ENCODE measurements around the gene SHISAL1. TPM values are rescaled to one million over a fixed set of nuclear protein-coding genes. Genes with fewer than 3 reads are reported as not detected.
A peak's percentile ranks its signal among the peaks of the same experiment; 100 is the strongest.

The SHISAL1 gene
- total RNA-seq, 1 donor from 2014 or later = 0.58 TPM

- DNase-seq (ENCODE audit: low spot score in 2 of 2, unreplicated experiment in 2 of 2) = no peak
- Mint-ChIP-seq H3K27me3 (ENCODE audit: low read depth) (peaks cover 29% of the 10 kb centered on the region), H3K36me3 (no peaks in the 10 kb centered on the region), H3K4me3 (peak overlapping the region; percentile 14), H3K9me3 (no peaks in the 10 kb centered on the region), H3K4me1 (peaks cover 8% of the 10 kb centered on the region), H3K27ac (no peak overlapping the region)
- TF ChIP-seq, protein P1, sequence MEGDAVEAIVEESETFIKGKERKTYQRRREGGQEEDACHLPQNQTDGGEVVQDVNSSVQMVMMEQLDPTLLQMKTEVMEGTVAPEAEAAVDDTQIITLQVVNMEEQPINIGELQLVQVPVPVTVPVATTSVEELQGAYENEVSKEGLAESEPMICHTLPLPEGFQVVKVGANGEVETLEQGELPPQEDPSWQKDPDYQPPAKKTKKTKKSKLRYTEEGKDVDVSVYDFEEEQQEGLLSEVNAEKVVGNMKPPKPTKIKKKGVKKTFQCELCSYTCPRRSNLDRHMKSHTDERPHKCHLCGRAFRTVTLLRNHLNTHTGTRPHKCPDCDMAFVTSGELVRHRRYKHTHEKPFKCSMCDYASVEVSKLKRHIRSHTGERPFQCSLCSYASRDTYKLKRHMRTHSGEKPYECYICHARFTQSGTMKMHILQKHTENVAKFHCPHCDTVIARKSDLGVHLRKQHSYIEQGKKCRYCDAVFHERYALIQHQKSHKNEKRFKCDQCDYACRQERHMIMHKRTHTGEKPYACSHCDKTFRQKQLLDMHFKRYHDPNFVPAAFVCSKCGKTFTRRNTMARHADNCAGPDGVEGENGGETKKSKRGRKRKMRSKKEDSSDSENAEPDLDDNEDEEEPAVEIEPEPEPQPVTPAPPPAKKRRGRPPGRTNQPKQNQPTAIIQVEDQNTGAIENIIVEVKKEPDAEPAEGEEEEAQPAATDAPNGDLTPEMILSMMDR (IDR thresholded peaks at IDR 0.05; ENCODE audit: unreplicated experiment) = no peak
These were observed 20.2 kb upstream of the SHISAL1 start for GRCh38 chr22:44332946-44333345.

DNA sequence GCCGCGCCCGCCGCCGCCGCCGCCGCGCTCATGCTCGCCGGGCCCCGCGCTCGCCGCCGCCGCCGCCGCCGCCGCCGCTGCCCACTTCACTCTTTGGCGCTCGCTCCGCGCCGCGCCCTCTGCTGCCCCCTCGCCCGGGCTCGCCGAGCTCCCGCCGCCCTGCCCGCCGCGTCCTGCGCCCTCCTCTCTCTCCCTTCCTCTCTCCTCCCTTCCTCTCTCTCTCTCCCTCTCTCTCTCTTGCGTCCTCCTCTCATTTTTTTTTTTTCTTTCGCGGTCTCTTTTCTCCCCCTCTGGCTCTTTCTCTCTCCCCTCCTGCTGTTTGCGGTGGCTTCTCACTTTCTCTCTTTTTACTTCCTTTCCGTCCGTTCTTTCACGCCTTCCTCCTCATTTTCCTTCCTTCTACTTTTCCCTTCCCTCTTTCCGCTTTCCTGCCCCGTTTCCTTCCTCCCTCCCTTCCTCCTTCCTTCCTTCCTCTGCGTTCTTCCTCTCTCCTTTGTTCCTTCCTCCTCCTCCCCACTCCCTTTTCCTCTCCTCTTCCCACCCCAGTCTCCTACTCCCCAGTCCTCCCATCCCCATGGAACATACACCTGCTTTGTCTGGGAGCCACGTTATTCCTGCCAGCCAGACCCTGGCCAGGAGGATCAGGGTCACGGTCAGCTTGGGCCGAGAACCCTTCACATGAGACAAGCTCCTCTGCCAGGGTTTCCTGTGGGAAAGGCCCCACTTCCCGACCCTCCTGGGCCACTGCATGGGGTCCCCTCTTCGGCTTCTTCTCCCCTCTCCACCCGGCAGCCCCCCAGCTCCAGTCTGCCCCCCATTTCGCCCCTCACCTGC, 19.3 kb upstream of the SHISAL1 start:
- Mint-ChIP-seq H3K27me3 (ENCODE audit: low read depth) (peaks cover 37% of the 10 kb centered on the region), H3K4me3 (peak overlapping the region; percentile 65), H3K9me3 (no peaks in the 10 kb centered on the region), H3K36me3 (no peaks in the 10 kb centered on the region), H3K4me1 (peaks cover 3% of the 10 kb centered on the region), H3K27ac (no peak overlapping the region)
- DNase-seq (ENCODE audit: low spot score in 2 of 2, unreplicated experiment in 2 of 2) = no peak
- TF ChIP-seq, protein P1 (IDR thresholded peaks at IDR 0.05; ENCODE audit: unreplicated experiment) = no peak

- DNase-seq (ENCODE audit: low spot score in 2 of 2, unreplicated experiment in 2 of 2) = no peak
- no peaks in the 10 kb centered on the region for H3K36me3 Mint-ChIP-seq
- TF ChIP-seq, protein P1 (IDR thresholded peaks at IDR 0.05; ENCODE audit: unreplicated experiment) = no peak
- H3K27me3 Mint-ChIP-seq (ENCODE audit: low read depth) = peaks cover 48% of the 10 kb centered on the region
- no peak overlapping the region for H3K27ac Mint-ChIP-seq
- no peaks in the 10 kb centered on the region for H3K9me3 Mint-ChIP-seq
- peaks cover 3% of the 10 kb centered on the region for H3K4me1 Mint-ChIP-seq
- peak overlapping the region; percentile 42 for H3K4me3 Mint-ChIP-seq
These were observed 18.3 kb upstream of the SHISAL1 start for GRCh38 chr22:44330744-44331660.

- Mint-ChIP-seq H3K4me1 (peaks cover 5% of the 10 kb centered on the region), H3K36me3 (no peaks in the 10 kb centered on the region), H3K27ac (no peak overlapping the region), H3K9me3 (no peaks in the 10 kb centered on the region), H3K4me3 (peak overlapping the region; percentile 42), H3K27me3 (ENCODE audit: low read depth) (peaks cover 55% of the 10 kb centered on the region)
- TF ChIP-seq, protein P1 (IDR thresholded peaks at IDR 0.05; ENCODE audit: unreplicated experiment) = no peak
- DNase-seq (ENCODE audit: low spot score in 2 of 2, unreplicated experiment in 2 of 2) = no peak
These were observed 17.5 kb upstream of the SHISAL1 start for GRCh38 chr22:44330188-44330743.

GRCh38 chr22:44329179-44329796, 16.5 kb upstream of the SHISAL1 start:
- Mint-ChIP-seq H3K4me3 (peak overlapping the region; percentile 37), H3K27ac (no peak overlapping the region), H3K4me1 (peaks cover 5% of the 10 kb centered on the region), H3K9me3 (no peaks in the 10 kb centered on the region), H3K27me3 (ENCODE audit: low read depth) (peaks cover 64% of the 10 kb centered on the region), H3K36me3 (no peaks in the 10 kb centered on the region)
- DNase-seq (ENCODE audit: low spot score in 2 of 2, unreplicated experiment in 2 of 2) = no peak
- TF ChIP-seq, protein P1 (IDR thresholded peaks at IDR 0.05; ENCODE audit: unreplicated experiment) = no peak

Data from mesothelial cell of epicardium (in vitro differentiated cells).